Measurements from ENCODE around the gene RTN4RL1.

The RTN4RL1 gene

DNA sequence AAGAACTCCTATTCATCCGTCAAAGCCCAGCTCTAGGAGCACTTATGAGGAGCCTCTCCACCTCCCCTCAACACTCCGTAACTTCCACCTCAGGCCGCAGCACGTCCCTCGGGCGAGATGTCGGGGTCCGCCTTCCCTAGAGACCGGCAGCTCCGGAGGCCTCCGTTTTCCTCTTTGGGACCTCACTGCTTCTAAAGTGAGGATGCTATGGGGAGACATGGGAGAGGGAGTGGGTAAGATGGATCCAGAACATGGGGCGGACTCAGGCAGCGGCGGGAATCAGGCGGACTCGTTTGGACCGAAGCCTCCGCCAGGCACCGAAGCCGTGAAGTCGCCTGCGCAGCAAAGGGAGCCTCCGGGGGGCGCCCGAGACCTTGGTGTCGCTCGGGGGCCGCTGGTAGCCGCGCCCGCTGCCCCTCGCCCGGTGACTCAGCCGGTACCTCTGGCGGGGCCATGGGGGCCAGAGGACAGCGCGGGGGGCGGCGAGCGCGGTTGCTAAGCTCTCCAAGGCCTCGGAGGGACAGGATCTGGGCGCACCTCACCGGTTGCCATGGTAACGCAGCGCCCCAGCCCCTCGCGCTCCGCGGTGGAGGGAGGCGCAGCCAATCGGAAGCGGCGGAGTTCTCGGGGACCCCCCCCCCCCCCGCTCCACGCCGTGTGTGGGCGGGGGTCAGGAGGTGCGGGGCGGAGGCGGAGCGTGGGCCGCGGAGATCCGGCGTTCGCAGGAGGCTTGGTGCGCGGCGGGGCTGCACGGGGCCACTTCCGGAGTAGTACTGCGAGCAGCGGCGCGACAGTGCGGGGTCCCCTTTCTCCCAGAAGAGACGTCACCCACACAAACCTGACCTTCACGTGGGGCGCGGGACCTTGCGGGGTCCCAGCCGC lies 28.5 kb upstream of the RTN4RL1 start (continued):
- TF ChIP-seq ZNF521 (tag by site-specific recombination; IDR thresholded peaks at IDR 0.05), result no peak
- no peak; the same call in 1 of the 2 replicates for TF ChIP-seq ZSCAN18 (tag by site-specific recombination; IDR thresholded peaks at IDR 0.05)
- TF ChIP-seq ZNF837 (tag by site-specific recombination; IDR thresholded peaks at IDR 0.05), result peak; percentile 65; the same call in 1 of the 2 replicates
- peak; percentile 66 for TF ChIP-seq SP3 (tag by site-specific recombination; IDR thresholded peaks at IDR 0.05)
- peak; percentile 88 for TF ChIP-seq IKZF3 (tag by site-specific recombination; IDR thresholded peaks at IDR 0.05)
- TF ChIP-seq ZNF513 (tag by site-specific recombination; IDR thresholded peaks at IDR 0.05), result no peak
- TF ChIP-seq, protein P1, sequence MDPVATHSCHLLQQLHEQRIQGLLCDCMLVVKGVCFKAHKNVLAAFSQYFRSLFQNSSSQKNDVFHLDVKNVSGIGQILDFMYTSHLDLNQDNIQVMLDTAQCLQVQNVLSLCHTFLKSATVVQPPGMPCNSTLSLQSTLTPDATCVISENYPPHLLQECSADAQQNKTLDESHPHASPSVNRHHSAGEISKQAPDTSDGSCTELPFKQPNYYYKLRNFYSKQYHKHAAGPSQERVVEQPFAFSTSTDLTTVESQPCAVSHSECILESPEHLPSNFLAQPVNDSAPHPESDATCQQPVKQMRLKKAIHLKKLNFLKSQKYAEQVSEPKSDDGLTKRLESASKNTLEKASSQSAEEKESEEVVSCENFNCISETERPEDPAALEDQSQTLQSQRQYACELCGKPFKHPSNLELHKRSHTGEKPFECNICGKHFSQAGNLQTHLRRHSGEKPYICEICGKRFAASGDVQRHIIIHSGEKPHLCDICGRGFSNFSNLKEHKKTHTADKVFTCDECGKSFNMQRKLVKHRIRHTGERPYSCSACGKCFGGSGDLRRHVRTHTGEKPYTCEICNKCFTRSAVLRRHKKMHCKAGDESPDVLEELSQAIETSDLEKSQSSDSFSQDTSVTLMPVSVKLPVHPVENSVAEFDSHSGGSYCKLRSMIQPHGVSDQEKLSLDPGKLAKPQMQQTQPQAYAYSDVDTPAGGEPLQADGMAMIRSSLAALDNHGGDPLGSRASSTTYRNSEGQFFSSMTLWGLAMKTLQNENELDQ (tag by site-specific recombination; IDR thresholded peaks at IDR 0.05; ENCODE audit: low read depth), result no peak
- TF ChIP-seq ZNF48 (tag by site-specific recombination; IDR thresholded peaks at IDR 0.05), result no peak
- no peak; the same call in 1 of the 2 replicates for TF ChIP-seq ZBTB1 (tag by site-specific recombination; IDR thresholded peaks at IDR 0.05)
- TF ChIP-seq PRDM10 (tag by site-specific recombination; IDR thresholded peaks at IDR 0.05), result peak; percentile 76
- TF ChIP-seq ZNF488 (tag by site-specific recombination; IDR thresholded peaks at IDR 0.05), result no peak
- peak; percentile 30; the same call in 1 of the 2 replicates for TF ChIP-seq PRDM4 (tag by site-specific recombination; IDR thresholded peaks at IDR 0.05)
- peak; percentile 100 for TF ChIP-seq ZNF600 (tag by site-specific recombination; IDR thresholded peaks at IDR 0.05)
- TF ChIP-seq, protein P2, sequence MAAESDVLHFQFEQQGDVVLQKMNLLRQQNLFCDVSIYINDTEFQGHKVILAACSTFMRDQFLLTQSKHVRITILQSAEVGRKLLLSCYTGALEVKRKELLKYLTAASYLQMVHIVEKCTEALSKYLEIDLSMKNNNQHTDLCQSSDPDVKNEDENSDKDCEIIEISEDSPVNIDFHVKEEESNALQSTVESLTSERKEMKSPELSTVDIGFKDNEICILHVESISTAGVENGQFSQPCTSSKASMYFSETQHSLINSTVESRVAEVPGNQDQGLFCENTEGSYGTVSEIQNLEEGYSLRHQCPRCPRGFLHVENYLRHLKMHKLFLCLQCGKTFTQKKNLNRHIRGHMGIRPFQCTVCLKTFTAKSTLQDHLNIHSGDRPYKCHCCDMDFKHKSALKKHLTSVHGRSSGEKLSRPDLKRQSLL (tag by site-specific recombination; IDR thresholded peaks at IDR 0.05), result 0 out of 2 replicates have a peak, but pooled peaks have one; percentile 46
- no peak for TF ChIP-seq ZNF596 (tag by site-specific recombination; IDR thresholded peaks at IDR 0.05)
- TF ChIP-seq ZXDB (tag by site-specific recombination; IDR thresholded peaks at IDR 0.05), result 0 out of 2 replicates have a peak, but pooled peaks have one; percentile 27
- peak; percentile 37; the same call in 1 of the 2 replicates for TF ChIP-seq ZNF449 (tag by site-specific recombination; IDR thresholded peaks at IDR 0.05)
- TF ChIP-seq ZEB2 (tag by site-specific recombination; IDR thresholded peaks at IDR 0.05), result peak; percentile 99
- TF ChIP-seq ZNF335 (tag by site-specific recombination; conservative IDR thresholded peaks at IDR 0.05), result peak; percentile 70
- TF ChIP-seq ZNF211 (tag by site-specific recombination; IDR thresholded peaks at IDR 0.05; ENCODE audit: low read depth), result no peak
- TF ChIP-seq ZBTB48 (tag by site-specific recombination; IDR thresholded peaks at IDR 0.05), result peak; percentile 90
- TF ChIP-seq BCL11B (tag by site-specific recombination; IDR thresholded peaks at IDR 0.05; ENCODE audit: low read depth), result peak; percentile 27; the same call in 1 of the 2 replicates

Measured in HEK293 (cell line).